ENCODE results near the gene RB1. TPM values are rescaled to one million over a fixed set of nuclear protein-coding genes. Genes with fewer than 3 reads are reported as not detected.
"Not testable (repeated sequence)": the region's sequence is repeated elsewhere in the genome, so short reads cannot be mapped to it uniquely, and the experiment has no call there.

RB1 gene
- total RNA-seq, 1 experiment from 2014 or later, result 43.4 TPM

- ChIA-PET CTCF (no interaction called here), POLR2A (interaction anchor here (0.7 kb wide), 1 partner anchor 12 kb away, joined by 3 read pairs; no protein-coding TSS in a partner anchor)
- TF ChIP-seq CTCF (IDR thresholded peaks at IDR 0.05; ENCODE audit: unreplicated experiment), result no peak
- intact Hi-C loops (cut with micrococcal nuclease), result no loop called here
- Mint-ChIP-seq H3K27ac (ENCODE audit: low read depth, unreplicated experiment) (no peak overlapping the region), H3K4me1 (ENCODE audit: insufficient read depth, unreplicated experiment) (peaks cover 4% of the 10 kb centered on the region), H3K27me3 (ENCODE audit: insufficient read depth, unreplicated experiment) (no peaks in the 10 kb centered on the region), H3K4me3 (ENCODE audit: unreplicated experiment) (no peak overlapping the region), H3K36me3 (ENCODE audit: insufficient read depth, unreplicated experiment) (peaks cover 26% of the 10 kb centered on the region), H3K9me3 (ENCODE audit: unreplicated experiment) (no peaks in the 10 kb centered on the region)
- no peak for DNase-seq (ENCODE audit: unreplicated experiment)
- no TSS peak for BruUV-seq (replicated peaks)
Observed at GRCh38 chr13:48320891-48321510, 17.4 kb downstream of the RB1 start.

GRCh38 chr13:48322294-48322693 lies 18.7 kb downstream of the RB1 start:
- ChIA-PET CTCF (interaction anchor here (0.7 kb wide), 1 partner anchor 1221 kb away, joined by 3 read pairs; no protein-coding TSS in a partner anchor), POLR2A (interaction anchor here (0.8 kb wide), 1 partner anchor 209 kb away, joined by 3 read pairs; no protein-coding TSS in a partner anchor)
- no peak overlapping the region for H3K27ac Mint-ChIP-seq (ENCODE audit: low read depth, unreplicated experiment)
- peaks cover 4% of the 10 kb centered on the region for H3K4me1 Mint-ChIP-seq (ENCODE audit: insufficient read depth, unreplicated experiment)
- no peak overlapping the region for H3K4me3 Mint-ChIP-seq (ENCODE audit: unreplicated experiment)
- peaks cover 23% of the 10 kb centered on the region for H3K36me3 Mint-ChIP-seq (ENCODE audit: insufficient read depth, unreplicated experiment)
- no TSS peak for BruUV-seq (replicated peaks)
- intact Hi-C loops (cut with micrococcal nuclease), result no loop called here
- no peaks in the 10 kb centered on the region for H3K27me3 Mint-ChIP-seq (ENCODE audit: insufficient read depth, unreplicated experiment)
- DNase-seq (ENCODE audit: unreplicated experiment), result no peak
- TF ChIP-seq CTCF (IDR thresholded peaks at IDR 0.05; ENCODE audit: unreplicated experiment), result no peak
- H3K9me3 Mint-ChIP-seq (ENCODE audit: unreplicated experiment), result no peaks in the 10 kb centered on the region

- Mint-ChIP-seq H3K27ac (ENCODE audit: low read depth, unreplicated experiment) (peak overlapping the region; percentile 63), H3K9me3 (ENCODE audit: unreplicated experiment) (peaks cover 8% of the 10 kb centered on the region), H3K4me3 (ENCODE audit: unreplicated experiment) (no peak overlapping the region), H3K27me3 (ENCODE audit: insufficient read depth, unreplicated experiment) (no peaks in the 10 kb centered on the region), H3K36me3 (ENCODE audit: insufficient read depth, unreplicated experiment) (no peaks in the 10 kb centered on the region), H3K4me1 (ENCODE audit: insufficient read depth, unreplicated experiment) (peaks cover 20% of the 10 kb centered on the region)
- POLR2A ChIA-PET, result interaction anchor here (0.6 to 3.1 kb wide), 20 partner anchors 10 to 1010 kb away, joined by 3 to 31 read pairs (median 4); partner anchors contain the start of genes ITM2B, LPAR6, RB1 and RCBTB2
- BruUV-seq (replicated peaks), result no TSS peak
- TF ChIP-seq CTCF (IDR thresholded peaks at IDR 0.05; ENCODE audit: unreplicated experiment), result no peak
- CTCF ChIA-PET, result interaction anchor here (0.6 to 5.7 kb wide), 18 partner anchors 17 to 1865 kb away, joined by 3 to 100 read pairs (median 3); partner anchors contain the start of gene LPAR6
- DNase-seq (ENCODE audit: unreplicated experiment), result peak; percentile 86
- intact Hi-C loops (cut with micrococcal nuclease), result loop anchor here (1.0 to 2.0 kb wide), 4 partner anchors 67 to 435 kb away; no protein-coding TSS in a partner anchor
Observed at GRCh38 chr13:48333976-48334375, 30.4 kb downstream of the RB1 start.

GRCh38 chr13:48334534-48335127 lies 31.1 kb downstream of the RB1 start:
- TF ChIP-seq CTCF (IDR thresholded peaks at IDR 0.05; ENCODE audit: unreplicated experiment), result peak; percentile 48
- POLR2A ChIA-PET, result interaction anchor here (0.7 to 3.1 kb wide), 14 partner anchors 11 to 559 kb away, joined by 3 to 31 read pairs (median 5); partner anchors contain the start of genes ITM2B, LPAR6, RB1 and RCBTB2
- H3K27ac Mint-ChIP-seq (ENCODE audit: low read depth, unreplicated experiment), result peak overlapping the region; percentile 63
- peaks cover 8% of the 10 kb centered on the region for H3K9me3 Mint-ChIP-seq (ENCODE audit: unreplicated experiment)
- H3K27me3 Mint-ChIP-seq (ENCODE audit: insufficient read depth, unreplicated experiment), result no peaks in the 10 kb centered on the region
- H3K36me3 Mint-ChIP-seq (ENCODE audit: insufficient read depth, unreplicated experiment), result no peaks in the 10 kb centered on the region
- intact Hi-C loops (cut with micrococcal nuclease), result loop anchor here (1.0 to 2.0 kb wide), 3 partner anchors 66 to 435 kb away; no protein-coding TSS in a partner anchor
- no TSS peak for BruUV-seq (replicated peaks)
- H3K4me3 Mint-ChIP-seq (ENCODE audit: unreplicated experiment), result no peak overlapping the region
- H3K4me1 Mint-ChIP-seq (ENCODE audit: insufficient read depth, unreplicated experiment), result peaks cover 20% of the 10 kb centered on the region
- DNase-seq (ENCODE audit: unreplicated experiment), result peak; percentile 56
- CTCF ChIA-PET, result interaction anchor here (0.6 to 5.7 kb wide), 21 partner anchors 16 to 1882 kb away, joined by 3 to 100 read pairs (median 4); partner anchors contain the start of gene LPAR6

- DNase-seq (ENCODE audit: unreplicated experiment); H3K9me3 Mint-ChIP-seq (ENCODE audit: unreplicated experiment); H3K36me3 Mint-ChIP-seq (ENCODE audit: insufficient read depth, unreplicated experiment); intact Hi-C loops (cut with micrococcal nuclease); BruUV-seq (replicated peaks); H3K27ac Mint-ChIP-seq (ENCODE audit: low read depth, unreplicated experiment); POLR2A ChIA-PET; H3K27me3 Mint-ChIP-seq (ENCODE audit: insufficient read depth, unreplicated experiment); H3K4me3 Mint-ChIP-seq (ENCODE audit: unreplicated experiment); H3K4me1 Mint-ChIP-seq (ENCODE audit: insufficient read depth, unreplicated experiment): not testable (repeated sequence)
- CTCF ChIA-PET, result interaction anchor here (0.6 to 0.8 kb wide), 2 partner anchors 139 to 240 kb away, joined by 3 to 4 read pairs; no protein-coding TSS in a partner anchor
Observed at GRCh38 chr13:48339198-48339597, 35.6 kb downstream of the RB1 start.

Measured in MCF 10A (cell line).